Stomach (tissue), 4 donors: ENCODE data around the gene ZFAND5.

Experiments used
- CTCF ChIP-seq, 7 experiments: fragments of 450-650 bp in 4 of 7; fragments of 200-600 bp in 3 of 7; sonication (generic) in 3 of 7; IDR thresholded peaks; one replicate each; pipeline ENCODE4 v1.5.1; 2016 to 2019; ENCODE audit warnings: antibody characterized with exemption in 7 of 7, control low read depth in 2 of 7, mild to moderate bottlenecking in 1 of 7
- POLR2A ChIP-seq, 4 donors: fragments of 450-650 bp; IDR thresholded peaks; one replicate each; pipeline ENCODE4 v1.6.1; 2016; ENCODE audit warnings: antibody characterized with exemption in 4 of 4, control low read depth in 2 of 4, mild to moderate bottlenecking in 1 of 4, moderate library complexity in 1 of 4
- POLR2AphosphoS5 ChIP-seq, 3 donors: sonication (generic); formaldehyde crosslinking; IDR thresholded peaks; one replicate each; pipeline ENCODE4 v1.6.1; 2016; ENCODE audit warnings: antibody characterized with exemption in 3 of 3

GRCh38 chr9:72410214-72410613 is 45.2 kb upstream of the ZFAND5 start:
- TF ChIP-seq CTCF (IDR thresholded peaks at IDR 0.05) = no peak
- TF ChIP-seq POLR2AphosphoS5 (IDR thresholded peaks at IDR 0.05) = no peak
- TF ChIP-seq POLR2A (IDR thresholded peaks at IDR 0.05) = no peak
